Adrenal gland (tissue), 5 donors: ENCODE measurements around the gene DUSP22.

Experiments
- CTCF ChIP-seq, 6 experiments: fragments of 450-650 bp in 4 of 6; fragments of 200-600 bp in 2 of 6; sonication (generic) in 1 of 6; IDR thresholded peaks; 1 replicate in 5 of 6; 2 replicates in 1 of 6; pipeline versions ENCODE4 v1.5.1 to v1.8.0; 2016 to 2021; ENCODE audit warnings: antibody characterized with exemption in 6 of 6, mild to moderate bottlenecking in 2 of 6, moderate library complexity in 1 of 6
- POLR2A ChIP-seq, 2 donors: fragments of 450-650 bp; IDR thresholded peaks; one replicate each; pipeline ENCODE4 v1.6.1; 2017; ENCODE audit warnings: antibody characterized with exemption in 2 of 2, mild to moderate bottlenecking in 2 of 2, moderate library complexity in 1 of 2
- donor health status: DM: no; HTN: no; CAD: no.

GRCh38 chr6:315921-316752 lies 23.9 kb downstream of the DUSP22 start:
- TF ChIP-seq CTCF (IDR thresholded peaks at IDR 0.05) (no peak), POLR2A (IDR thresholded peaks at IDR 0.05) (no peak)
